ENCODE data around the gene ARL5B.
"Not testable (repeated sequence)": the region's sequence is repeated elsewhere in the genome, so short reads cannot be mapped to it uniquely, and the experiment has no call there.

ARL5B gene, protein sequence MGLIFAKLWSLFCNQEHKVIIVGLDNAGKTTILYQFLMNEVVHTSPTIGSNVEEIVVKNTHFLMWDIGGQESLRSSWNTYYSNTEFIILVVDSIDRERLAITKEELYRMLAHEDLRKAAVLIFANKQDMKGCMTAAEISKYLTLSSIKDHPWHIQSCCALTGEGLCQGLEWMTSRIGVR

GRCh38 chr10:18659125-18659818 is at the start of gene ARL5B:
Gene ARL5B (plus strand): TSS chr10:18659431. CDS start chr10:18659638, 207 bp downstream.
- peak; percentile 85 for DNase-seq

DNA sequence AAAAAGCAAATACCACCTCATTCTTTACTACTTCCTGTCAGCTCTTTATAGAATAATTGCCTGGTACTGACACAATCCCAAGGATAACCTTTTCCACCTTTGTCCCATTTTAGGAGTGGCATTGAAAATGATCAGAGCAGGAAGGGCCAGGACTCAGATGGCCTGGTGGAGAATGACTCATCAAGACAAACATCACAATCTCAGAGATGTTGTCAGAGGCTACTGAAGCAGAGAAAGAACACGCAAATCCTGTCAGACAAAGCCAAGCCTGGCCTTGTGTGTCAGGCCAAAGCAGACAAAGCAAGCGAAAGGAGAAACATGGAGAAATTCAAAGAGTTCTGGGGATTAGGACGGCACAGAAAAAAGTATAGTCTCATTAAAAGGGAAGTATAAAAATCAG is 48.7 kb upstream of the ARL5B start:
- peak; percentile 9 for DNase-seq

- no peak for DNase-seq
Observed at GRCh38 chr10:18611168-18611567, 48.1 kb upstream of the ARL5B start.

- no peak for DNase-seq
Observed at GRCh38 chr10:18615618-18616017, 43.6 kb upstream of the ARL5B start.

DNA sequence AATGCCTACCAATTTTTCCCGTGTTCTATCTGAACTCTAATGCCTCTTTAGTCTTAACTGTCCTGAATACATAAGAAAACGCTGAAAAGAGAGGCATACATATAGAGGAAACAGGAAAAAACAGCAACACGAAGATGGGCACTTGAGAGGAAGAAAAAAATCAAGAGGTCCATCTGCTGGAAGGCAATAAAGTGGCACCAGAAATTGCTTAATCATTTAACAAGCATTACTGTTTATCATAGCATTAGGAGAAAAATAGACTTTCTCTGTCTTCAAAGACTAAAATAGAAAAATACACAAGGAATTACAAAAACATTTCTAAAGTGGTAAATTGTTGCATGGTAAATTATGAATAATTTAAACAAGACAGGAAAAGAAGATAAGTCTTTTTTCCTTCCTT is 42.9 kb upstream of the ARL5B start:
- DNase-seq = no peak

DNA sequence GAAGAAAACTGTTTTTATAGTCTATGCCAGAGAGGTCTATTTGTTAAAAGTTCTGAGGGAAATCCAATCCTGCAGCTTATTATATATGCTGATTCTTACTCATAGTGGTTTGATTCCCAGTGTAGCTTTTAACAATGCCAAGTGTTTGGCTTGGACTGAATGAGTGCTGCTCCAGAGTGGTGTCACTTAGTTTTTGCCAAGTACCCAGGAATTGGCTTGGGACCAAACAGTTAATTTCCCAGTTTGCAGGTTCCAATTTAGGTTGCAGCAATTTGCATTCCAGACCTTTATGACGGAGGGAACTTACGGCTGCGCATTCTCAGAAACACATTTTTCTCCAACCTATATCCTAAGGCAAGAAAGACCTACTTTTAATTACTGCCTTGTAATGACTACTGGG is 40.2 kb upstream of the ARL5B start:
- DNase-seq = no peak

DNA sequence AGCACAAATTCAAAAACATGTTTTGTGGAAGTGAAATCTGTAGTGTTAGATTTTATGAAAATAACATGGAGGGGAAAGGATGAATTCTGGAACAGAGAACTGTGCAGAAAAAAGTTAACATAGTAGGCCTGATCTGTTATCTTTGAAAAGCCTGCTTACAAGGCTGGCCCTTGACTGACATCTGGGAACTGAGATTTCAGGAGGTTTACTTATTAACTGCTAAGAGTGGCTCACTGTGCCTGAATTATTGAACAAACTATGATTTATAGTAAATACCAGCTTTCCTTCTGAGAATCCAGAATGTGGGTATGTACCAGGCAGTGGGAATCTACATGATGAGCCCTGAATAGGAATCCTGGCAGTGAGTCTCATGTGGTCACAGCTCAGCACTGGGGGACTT is 38.4 kb upstream of the ARL5B start:
- no peak for DNase-seq

GRCh38 chr10:18623671-18624070 is 35.6 kb upstream of the ARL5B start:
- DNase-seq = not testable (repeated sequence)

GRCh38 chr10:18625886-18626285 is 33.3 kb upstream of the ARL5B start:
- no peak for DNase-seq

DNA sequence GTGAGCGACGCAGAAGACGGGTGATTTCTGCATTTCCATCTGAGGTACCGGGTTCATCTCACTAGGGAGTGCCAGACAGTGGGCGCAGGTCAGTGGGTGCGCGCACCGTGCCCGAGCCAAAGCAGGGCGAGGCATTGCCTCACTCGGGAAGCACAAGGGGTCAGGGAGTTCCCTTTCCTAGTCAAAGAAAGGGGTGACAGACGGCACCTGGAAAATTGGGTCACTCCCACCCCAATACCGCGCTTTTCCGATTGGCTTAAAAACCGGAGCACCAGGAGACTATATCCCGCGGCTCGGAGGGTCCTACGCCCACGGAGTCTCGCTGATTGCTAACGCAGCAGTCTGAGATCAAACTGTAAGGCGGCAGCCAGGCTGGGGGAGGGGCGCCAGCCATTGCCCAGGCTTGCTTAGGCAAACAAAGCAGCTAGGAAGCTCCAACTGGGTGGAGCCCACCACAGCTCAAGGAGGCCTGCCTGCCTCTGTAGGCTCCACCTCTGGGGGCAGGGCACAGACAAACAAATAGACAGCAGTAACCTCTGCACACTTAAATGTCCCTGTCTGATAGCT is 31.7 kb upstream of the ARL5B start:
- peak; percentile 11 for DNase-seq

- DNase-seq = not testable (repeated sequence)
Observed at GRCh38 chr10:18632500-18632899, 26.7 kb upstream of the ARL5B start.

DNA sequence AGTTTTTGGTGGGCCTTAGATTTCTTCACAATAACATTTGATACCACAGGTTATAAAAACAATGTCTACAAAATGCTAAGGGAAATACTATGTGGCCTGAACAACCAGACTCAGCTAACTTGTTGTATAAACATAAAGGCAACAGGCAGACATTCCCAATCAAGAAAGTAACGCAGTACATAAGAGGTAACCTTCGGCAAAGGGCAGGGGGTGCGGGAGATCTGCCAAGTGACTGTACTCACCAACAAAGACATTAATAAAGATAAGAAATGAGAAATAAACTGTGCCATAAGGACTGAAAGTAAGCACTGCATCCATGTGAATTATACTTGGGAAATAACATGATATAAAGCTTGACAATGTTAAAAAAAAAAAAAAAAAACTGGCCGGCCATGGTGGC is 23.2 kb upstream of the ARL5B start:
- DNase-seq = no peak

- not testable (repeated sequence) for DNase-seq
Observed at GRCh38 chr10:18637400-18637799, 21.8 kb upstream of the ARL5B start.

GRCh38 chr10:18639719-18640118 is 19.5 kb upstream of the ARL5B start:
- DNase-seq = not testable (repeated sequence)

GRCh38 chr10:18647151-18647550 is 12.1 kb upstream of the ARL5B start:
- DNase-seq = no peak

- DNase-seq = no peak
Observed at GRCh38 chr10:18647945-18648344, 11.3 kb upstream of the ARL5B start.

GRCh38 chr10:18649364-18649959 is 9.8 kb upstream of the ARL5B start:
- no peak for DNase-seq

GRCh38 chr10:18650404-18650997 is 8.7 kb upstream of the ARL5B start:
- DNase-seq = no peak

- DNase-seq = peak; percentile 75
Observed at GRCh38 chr10:18651324-18652007, 7.8 kb upstream of the ARL5B start, which contains the start of gene NSUN6. Gene NSUN6 (minus strand): TSS chr10:18651587. CDS start chr10:18651203, 384 bp downstream.

- no peak for DNase-seq
Observed at GRCh38 chr10:18653112-18653511, 6.1 kb upstream of the ARL5B start.

DNA sequence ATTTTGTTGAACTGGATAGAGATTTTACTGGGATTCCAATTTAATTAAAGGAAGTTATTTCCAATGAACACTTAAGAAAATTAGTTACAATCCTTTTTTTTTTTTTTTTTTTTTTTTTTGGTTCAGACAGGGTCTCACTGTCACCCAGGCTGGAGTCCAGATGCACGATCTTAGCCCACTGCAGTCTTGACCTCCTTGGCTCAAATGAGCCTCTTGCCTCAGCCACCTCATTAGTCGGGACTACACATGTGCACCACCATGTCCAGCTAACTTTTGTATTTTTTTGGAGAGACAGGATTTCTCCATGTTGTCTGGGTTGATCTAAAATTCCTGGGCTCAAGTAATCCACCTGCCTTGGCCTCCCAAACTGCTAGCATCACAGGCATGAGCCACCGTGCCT is 2.5 kb upstream of the ARL5B start:
- no peak for DNase-seq

DNA sequence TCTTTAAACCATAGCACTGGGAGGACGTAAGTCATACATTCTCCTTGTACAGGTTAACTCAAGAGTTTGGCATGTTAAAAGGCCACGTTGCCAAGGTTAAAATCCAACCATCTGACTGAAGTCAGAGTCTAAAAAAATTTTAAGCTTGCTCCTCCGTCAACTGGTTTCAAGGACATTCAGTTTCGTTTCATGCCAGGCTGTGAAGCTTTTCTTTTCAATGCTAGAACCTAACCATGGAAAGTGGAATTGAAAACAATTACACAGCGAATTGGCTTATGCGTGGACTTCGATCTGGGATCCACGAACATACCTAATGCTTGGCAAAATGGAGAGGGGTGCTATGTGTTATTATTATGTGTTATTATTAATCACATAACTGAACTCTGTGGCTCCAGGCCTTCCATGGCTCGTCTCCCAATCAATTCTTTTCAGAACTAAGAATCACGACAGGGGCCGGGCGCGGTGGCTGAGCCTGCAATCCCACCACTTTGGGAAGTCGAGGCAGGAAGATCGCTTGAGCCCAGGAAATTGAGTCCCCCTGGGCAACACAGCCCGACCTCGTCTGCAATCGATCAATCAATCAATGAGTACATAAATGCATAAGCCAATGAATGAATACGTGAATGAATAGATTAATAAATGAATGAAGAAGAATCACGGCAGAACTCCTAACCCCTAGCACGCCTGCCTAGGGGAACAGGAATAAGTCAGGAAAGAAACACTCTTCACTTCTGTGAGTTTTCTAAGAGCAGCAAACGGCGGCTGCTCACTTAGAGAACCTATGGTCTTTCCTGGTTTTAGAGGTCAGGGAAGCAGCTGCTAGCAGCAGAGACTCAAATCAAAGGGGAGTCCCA is 733 bp upstream of the ARL5B start:
- no peak for DNase-seq
